HG02610 (cell line): ENCODE measurements around the gene TMEM45B.
"Not testable (repeated sequence)": the region's sequence is repeated elsewhere in the genome, so short reads cannot be mapped to it uniquely, and the experiment has no call there.

Experiments
- ATAC-seq: cut with Tn5 transposase; IDR thresholded peaks from one replicate; pipeline ENCODE4 v1.9.1; 2021; ENCODE audit warnings: mild to moderate bottlenecking, moderate library complexity; ENCODE audit not compliant: unreplicated experiment

The TMEM45B gene

GRCh38 chr11:129849447-129850130 lies 33.9 kb downstream of the TMEM45B start:
- ATAC-seq = no peak

GRCh38 chr11:129852125-129852740 lies 36.6 kb downstream of the TMEM45B start:
- ATAC-seq = no peak

- ATAC-seq = no peak
These were observed 38.0 kb downstream of the TMEM45B start for GRCh38 chr11:129853518-129854231.

- no peak for ATAC-seq
These were observed 38.7 kb downstream of the TMEM45B start for GRCh38 chr11:129854232-129854805.

- ATAC-seq = no peak
These were observed 39.4 kb downstream of the TMEM45B start for GRCh38 chr11:129855086-129855485.

GRCh38 chr11:129856036-129856435 lies 40.4 kb downstream of the TMEM45B start:
- no peak for ATAC-seq

GRCh38 chr11:129861702-129862522 lies 46.3 kb downstream of the TMEM45B start:
- ATAC-seq = no peak

GRCh38 chr11:129864811-129865210 lies 49.2 kb downstream of the TMEM45B start:
- no peak for ATAC-seq

GRCh38 chr11:129865701-129866100 lies 50.1 kb downstream of the TMEM45B start:
- no peak for ATAC-seq

GRCh38 chr11:129866311-129866710 lies 50.7 kb downstream of the TMEM45B start:
- ATAC-seq = no peak

GRCh38 chr11:129868626-129869025 lies 53.0 kb downstream of the TMEM45B start:
- not testable (repeated sequence) for ATAC-seq

- no peak for ATAC-seq
These were observed 56.3 kb downstream of the TMEM45B start for GRCh38 chr11:129871914-129872313.

GRCh38 chr11:129880311-129880710 lies 64.7 kb downstream of the TMEM45B start:
- no peak for ATAC-seq

- no peak for ATAC-seq
These were observed 66.0 kb downstream of the TMEM45B start for GRCh38 chr11:129881570-129882170.

GRCh38 chr11:129884581-129884980 lies 68.9 kb downstream of the TMEM45B start:
- no peak for ATAC-seq

GRCh38 chr11:129885381-129885780 lies 69.7 kb downstream of the TMEM45B start:
- no peak for ATAC-seq

GRCh38 chr11:129888451-129888850 lies 72.8 kb downstream of the TMEM45B start:
- no peak for ATAC-seq

GRCh38 chr11:129894278-129895125 lies 78.9 kb downstream of the TMEM45B start:
- no peak for ATAC-seq
